GM04503 (cell line): ENCODE measurements around the gene WNT3.
"Not testable (repeated sequence)": the region's sequence is repeated elsewhere in the genome, so short reads cannot be mapped to it uniquely, and the experiment has no call there.

Experiments
- DNase-seq: peaks from one replicate; pipeline ENCODE4 v3.0.0-alpha.2; 2012; ENCODE audit warnings: low read depth

WNT3 gene

GRCh38 chr17:46785696-46786095 lies 32.8 kb downstream of the WNT3 start:
- DNase-seq, result no peak

- no peak for DNase-seq
These were observed 35.4 kb downstream of the WNT3 start for GRCh38 chr17:46783031-46783593.

- DNase-seq, result no peak
These were observed 36.1 kb downstream of the WNT3 start for GRCh38 chr17:46782250-46782953.

DNA sequence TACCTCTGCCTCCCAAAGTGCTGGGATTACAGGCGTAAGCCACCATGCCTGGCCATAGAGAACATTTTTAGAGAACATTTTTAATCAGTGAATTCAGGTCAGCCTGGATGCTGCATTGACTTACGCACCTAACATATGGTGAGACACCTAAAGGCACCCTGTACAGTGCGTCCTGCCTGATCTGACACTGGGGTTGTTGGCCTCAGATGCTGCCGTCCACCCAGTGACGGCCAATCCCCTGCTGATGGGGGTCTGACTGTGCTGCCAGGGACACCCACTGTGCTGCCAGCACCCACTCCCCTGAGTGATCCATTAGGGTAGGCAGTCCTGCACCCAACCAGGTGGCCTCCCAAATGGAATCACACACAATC lies 38.5 kb downstream of the WNT3 start:
- no peak for DNase-seq

DNA sequence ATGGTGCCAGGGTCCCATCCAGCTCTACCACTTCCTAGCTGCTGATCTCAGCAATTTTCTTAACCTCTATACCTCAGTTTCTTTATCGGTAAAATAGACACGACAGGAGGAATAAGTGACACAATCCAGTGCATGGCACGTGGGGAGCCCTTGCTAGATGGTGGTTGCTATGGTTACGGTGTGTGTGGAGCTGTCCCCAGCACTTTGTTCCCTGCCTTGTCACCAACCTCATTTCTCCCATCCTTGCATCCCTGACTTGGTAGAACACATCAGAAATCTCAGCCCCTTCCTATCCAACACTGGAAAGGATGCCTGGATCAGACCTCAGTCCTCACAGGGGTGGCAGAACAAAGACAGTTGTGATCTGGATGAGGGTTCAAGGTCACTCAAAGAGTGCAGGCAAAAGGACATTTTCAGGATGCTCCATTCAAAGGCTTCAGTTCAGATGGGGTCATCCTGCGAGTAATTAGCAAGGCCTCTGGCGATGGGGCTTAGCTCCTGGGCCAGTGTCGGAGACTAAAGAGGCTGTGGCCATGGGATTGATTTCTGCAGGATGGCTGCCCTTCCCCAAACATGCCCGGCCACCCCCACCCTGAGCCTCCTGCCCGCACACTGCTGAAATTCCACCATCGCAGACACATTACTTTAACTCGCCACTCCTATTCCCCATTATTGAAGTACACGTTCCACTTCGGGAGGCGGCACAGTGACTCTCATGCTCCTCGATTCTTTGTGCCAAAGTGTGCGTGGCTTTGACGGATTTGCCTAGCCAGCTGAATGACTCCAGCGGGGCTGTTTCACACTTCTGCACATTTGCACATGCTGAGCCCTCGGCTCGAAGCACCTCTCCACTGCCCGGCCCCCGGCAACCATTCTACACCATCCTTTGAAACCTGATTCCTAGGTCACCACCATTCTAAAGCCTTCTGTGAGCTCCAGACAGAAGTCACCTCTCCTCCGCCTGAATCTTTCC lies 40.3 kb downstream of the WNT3 start:
- no peak for DNase-seq

DNA sequence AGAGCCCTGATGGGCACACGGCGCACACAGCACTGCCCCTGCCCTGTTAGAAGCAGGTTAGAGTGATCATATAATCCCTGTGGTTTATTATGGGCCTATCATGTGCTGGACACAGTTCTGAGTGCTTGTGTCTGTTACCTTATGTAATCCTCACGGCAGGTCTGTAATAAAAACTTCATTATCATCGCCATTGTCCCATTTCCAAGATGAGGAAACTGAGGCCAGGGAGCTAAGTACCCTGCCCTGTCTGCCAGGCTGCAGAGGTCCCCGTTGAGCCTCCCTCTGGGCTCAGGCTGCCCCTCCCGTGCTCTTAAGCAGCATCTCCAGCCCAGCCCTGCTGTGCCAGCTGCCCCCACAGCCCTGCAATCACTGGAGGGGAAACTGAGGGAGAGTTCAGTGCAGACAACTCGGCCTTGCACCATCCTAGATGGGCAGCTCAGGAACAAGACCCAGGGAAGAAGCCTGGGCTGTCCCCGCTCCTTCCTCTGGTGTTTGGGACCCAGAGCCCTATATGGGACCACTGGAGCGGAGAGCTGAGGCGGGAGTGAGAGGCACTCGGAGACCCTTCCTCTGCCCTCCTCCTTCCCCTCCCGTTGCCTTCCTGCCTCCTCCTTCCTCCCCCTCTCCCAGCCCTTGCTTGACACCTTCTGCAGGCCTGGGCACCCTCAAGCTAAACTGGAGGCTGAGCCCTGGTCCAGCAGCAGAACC lies 42.0 kb downstream of the WNT3 start:
- no peak for DNase-seq

GRCh38 chr17:46774108-46774737 lies 44.3 kb downstream of the WNT3 start:
- no peak for DNase-seq

DNA sequence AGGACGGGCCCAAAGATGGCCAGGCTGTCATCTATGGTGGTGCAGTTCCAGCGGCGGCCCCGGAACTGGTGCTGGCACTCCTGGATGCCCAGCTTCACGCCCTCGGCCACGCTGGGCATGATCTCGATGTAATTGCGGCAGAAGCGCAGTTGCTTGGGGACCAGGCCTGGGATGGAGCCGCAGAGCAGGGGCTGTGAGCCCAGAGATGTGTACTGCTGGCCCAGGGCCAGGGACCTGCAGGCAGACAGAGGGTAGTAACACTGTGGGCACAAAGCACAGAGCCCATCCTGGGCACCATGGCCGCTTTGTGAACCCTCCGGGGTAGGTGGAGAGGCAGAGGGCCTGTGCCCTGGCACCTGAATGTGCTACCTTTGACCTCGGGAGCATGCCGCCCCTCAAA lies 44.8 kb downstream of the WNT3 start:
- DNase-seq, result no peak

DNA sequence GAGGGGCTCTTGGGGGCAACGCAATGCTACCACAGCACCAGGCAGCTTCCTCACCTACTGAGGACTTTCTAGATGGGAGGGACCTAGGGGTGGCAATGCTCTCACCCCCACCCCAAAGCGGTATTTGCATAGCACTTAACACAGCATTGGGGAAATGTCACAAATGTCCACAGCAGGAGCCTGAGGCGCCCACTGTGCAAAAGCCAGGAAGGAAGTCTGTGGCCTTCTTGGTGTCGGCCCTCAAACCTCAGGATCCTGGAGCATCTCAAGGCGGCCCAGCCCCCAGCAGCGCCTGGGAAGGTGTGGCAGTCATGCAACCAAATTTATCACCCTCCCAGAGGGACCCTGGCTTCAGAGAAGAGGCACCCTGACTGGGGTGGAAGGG lies 45.3 kb downstream of the WNT3 start:
- DNase-seq, result no peak

DNA sequence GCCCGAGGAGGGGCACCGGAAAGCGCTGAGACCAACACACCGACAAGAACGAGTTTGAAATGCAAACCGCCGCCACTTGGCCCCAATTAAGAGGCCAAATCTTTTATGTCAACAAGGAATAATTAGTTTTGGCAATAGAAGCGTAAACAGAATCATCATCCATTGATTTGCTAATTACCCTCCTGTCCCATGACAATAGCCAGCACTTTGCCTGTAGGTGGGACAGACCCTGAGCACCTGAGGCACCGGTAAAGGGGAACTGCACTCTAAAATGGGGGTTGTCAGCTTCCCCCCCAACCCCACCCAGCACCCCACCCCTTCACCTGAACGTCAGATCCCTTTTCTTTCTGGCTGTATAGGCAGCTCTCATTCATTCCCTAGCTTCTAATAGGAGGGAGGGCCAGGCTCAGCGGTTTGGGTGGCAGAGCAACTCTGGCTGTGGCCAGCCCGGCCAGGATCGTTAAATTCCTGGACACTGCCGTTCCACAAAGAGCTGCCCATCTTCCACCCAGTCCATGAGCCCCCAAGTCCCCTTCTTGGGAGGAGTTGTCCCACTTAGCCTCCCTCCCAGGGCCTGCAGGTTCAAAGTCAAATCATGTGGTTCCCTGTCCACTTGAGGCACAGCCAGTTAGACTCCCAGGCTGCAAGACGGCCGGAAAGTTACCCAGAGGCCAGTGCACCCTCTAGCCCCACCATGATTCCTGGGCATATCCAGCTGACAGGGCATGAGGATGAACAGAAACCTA lies 45.8 kb downstream of the WNT3 start:
- DNase-seq, result no peak

DNA sequence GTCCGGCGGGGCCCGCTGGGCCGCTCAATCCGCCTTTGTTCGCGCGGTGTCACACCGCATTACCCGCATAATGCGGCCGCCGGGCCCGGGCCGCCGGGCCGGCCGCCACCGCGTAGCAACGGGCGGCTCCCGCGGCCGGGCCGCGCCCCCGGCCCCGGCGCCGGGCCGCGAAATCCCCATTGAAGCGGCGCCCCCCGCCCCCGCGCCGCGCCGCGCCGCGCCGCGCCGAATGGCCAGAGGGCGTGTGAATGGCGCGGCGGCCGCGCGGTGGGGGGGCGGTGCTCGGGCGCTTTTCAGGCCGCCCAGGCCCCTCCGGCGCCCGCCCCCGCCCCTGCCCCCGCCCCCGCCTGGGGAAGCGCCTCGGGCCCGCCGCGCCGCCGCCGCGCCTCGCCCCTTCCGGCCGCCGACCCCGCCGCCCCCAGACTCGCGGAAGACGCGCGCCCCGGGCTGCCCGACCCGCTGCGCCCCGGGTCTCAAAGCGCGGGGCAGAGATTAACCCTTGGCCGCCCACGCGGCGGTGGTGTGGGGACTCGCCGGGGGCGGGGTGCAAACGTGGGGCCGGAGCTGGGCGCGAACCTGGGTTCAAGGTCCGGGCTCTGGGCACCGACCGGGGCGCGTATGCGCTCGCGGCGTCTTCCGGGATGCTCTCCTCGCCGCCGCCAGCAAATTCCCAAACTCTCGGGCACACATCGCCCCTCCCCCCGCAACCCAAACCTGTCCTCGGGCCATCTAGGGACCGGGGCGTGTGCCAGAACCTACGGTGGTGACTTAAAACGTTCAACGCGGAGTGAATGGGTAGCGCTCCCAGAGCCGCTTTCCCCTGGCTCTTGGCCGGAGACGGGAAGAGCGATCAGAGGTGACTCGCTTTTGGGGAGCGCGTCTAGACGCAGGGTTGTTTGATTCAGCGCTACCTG lies 46.7 kb downstream of the WNT3 start:
- no peak for DNase-seq

DNA sequence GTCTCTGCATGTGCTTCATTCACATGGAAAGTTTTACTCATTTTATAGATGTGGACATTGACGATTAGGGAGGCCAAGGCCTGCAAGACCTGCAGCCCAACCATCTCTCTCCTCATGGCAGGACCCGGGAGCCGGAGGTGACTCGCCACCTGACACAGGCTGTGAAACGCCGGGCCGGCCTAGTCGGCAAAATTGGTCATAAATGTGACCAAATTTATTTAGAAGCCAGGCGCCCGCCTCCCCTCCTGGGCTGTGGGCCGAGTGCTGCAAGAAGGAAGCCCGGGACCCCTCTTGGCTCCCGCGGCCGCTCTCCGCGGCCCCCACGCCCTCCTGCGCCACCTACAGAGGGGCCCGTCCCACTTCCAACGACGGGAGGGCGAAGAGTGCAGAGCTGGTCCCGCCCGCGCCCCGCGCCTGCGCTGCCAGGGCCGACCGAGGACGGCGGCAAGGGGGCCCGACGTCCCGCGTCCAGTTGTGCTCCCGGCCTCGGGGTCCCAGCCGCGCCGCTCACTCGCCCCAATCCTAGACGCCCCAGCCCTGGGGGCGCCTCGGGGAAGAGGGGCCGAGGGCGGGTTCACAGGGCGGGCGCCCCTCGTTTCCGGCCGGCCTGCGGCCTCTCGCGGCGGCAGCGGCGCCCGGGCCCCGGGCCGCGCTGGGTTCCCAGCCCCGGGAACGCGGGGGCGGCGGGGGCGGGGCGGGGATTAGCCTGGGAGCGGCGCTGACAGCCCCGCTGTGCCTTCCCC lies 47.5 kb downstream of the WNT3 start:
- DNase-seq, result no peak

DNA sequence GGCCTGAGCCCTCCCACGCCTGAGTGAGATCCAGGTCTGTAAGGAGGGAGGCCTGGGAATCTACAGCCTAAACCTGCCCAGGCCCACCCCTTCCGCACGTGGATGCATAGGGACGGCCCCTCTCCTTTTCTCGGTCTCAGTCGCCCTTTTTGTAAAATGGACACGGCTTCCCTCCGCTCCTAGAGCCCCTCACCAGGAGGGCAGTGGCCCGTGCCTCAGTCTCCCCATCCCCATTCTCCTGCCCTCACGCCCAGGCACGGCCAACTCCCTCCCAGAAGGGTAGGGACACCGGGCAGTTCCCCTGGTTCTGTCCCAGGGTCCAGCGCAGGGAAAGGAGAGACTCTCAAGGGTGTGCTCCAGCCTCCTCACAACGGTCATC lies 48.1 kb downstream of the WNT3 start:
- DNase-seq, result no peak

- no peak for DNase-seq
These were observed 48.7 kb downstream of the WNT3 start for GRCh38 chr17:46769531-46770438.

DNA sequence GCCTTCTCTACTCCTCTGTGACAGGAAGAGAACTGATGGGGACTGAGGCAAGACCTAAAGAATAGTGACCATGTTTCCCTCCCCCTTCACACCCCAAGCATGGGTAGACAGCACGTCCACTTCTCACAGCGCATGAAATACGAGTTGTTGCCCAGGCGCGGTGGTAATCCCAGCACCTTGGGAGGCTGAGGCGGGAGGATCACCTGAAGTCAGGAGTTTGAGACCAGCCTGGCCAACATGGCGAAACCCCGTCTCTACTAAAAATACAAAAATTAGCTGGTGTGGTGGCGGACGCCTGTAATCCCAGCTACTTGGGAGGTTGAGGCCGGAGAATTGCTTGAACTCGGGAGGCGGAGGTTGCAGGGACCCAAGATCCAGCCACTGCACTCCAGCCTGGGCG lies 49.6 kb downstream of the WNT3 start:
- not testable (repeated sequence) for DNase-seq

DNA sequence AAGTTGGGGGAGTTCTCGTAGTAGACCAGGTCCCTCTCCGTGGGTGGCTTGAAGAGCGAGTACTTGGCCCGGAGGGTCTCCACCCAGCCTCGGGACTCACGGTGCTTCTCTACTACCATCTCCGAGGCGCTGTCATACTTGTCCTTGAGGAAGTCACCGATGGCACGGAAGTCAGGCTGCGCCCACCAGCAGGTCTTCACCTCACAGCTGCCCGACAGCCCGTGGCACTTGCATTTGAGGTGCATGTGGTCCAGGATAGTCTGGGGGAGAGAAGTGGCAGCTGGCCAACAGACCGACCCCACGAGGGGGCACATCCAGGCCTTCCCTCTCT lies 50.0 kb downstream of the WNT3 start:
- no peak for DNase-seq

GRCh38 chr17:46766493-46767491 lies 51.7 kb downstream of the WNT3 start:
- DNase-seq, result no peak
